Germinal center (tissue), 1 donor: ENCODE data around the gene TOM1L2.

Experiments
- DNase-seq: peaks from one replicate; pipeline ENCODE4 v3.0.0; 2012; ENCODE audit warnings: mixed read lengths, low spot score

Gene TOM1L2

GRCh38 chr17:17897442-17897841, 74.8 kb downstream of the TOM1L2 start:
- no peak for DNase-seq

DNA sequence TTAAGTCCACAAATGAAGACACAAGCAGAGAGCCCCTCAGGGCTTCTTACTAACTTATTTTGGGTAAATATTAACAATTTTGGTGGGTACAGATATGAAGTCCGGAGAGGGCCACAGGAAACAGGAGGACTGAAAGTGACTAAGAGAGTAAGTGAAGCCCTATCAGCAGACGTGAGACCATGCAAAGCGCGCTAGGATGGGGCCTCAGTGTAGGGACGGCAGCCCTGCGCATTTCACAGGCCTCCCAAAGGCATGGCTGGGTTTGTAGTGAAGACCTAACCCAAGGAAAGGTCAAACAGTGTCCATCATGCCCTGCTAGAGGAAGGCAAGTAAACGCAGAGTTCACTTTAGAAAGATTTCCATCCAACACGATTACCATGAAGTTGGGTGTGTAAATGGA, 75.5 kb downstream of the TOM1L2 start:
- no peak for DNase-seq

GRCh38 chr17:17893801-17894644, 78.2 kb downstream of the TOM1L2 start:
- DNase-seq = no peak

- no peak for DNase-seq
Measured at GRCh38 chr17:17892731-17893130, 79.5 kb downstream of the TOM1L2 start.

GRCh38 chr17:17892009-17892408, 80.2 kb downstream of the TOM1L2 start:
- DNase-seq = no peak

- peak; percentile 44 for DNase-seq
Measured at GRCh38 chr17:17890773-17891759, 81.1 kb downstream of the TOM1L2 start.

- peak; percentile 74 for DNase-seq
Measured at GRCh38 chr17:17889922-17890321, 82.3 kb downstream of the TOM1L2 start.

DNA sequence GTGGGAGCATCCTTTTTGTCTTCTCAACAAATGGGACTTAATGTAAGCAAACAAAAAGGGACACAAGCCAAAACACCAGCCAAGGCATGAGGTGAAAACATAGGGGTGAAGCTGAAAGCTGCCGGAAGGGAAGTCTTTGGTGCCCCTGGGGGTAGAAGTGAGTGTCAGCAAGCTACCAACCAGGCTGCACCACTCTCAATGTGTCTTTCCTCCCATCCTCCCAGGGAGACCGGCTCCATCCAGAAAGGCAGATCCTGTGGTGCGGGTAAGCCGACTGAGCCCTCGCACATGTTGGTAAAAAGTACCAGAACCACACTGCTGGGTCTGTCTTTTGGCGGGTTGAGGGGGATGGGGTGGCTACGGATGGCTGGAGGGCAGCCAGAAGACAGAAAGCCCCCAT, 83.4 kb downstream of the TOM1L2 start:
- DNase-seq = peak; percentile 80

DNA sequence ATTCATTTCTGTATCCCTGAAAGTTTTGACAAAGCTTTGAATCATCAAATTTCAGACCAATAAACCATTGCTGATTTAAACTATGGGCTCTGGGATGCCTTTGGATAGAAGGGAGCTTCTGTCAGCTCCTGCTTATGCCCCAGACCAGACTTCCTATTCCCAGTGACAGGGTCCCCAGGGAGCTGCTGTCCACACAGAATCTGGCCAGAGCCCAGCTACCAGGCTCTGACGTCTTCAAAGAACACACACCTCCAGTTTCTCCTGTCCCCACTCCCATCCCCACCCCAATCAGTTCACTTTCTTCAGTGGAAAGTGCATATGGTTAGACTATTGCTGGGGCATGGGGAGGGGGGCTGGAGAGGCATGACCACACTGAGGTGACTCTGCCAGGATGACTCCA, 83.8 kb downstream of the TOM1L2 start:
- DNase-seq = no peak

DNA sequence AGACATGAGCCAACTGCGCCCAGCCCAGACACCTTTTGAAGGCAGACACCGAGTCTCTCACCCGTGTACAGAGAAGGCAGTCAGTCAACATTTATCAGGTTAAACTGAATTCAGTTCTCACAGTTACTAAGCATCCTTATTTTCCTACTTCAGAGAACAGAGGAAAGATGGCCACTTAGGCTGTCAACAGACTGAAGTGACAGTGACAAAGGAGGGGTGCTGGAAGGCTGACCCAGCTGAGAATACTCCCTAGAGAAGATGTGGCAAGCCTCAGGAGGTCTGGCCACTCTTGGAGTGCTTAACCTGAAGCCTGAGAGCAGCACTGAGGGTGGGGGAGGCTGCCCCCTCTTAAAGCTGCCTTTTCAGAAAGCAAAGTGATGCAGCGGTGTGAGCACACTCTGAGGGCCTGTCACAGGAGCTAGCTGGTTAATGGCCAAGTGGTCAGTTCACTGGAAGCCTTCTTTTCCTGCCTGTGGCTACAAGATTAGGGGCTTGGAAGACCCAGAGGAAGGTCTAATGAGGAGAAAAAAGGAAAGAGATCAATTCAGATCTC, 84.4 kb downstream of the TOM1L2 start:
- no peak for DNase-seq

GRCh38 chr17:17886726-17887125, 85.5 kb downstream of the TOM1L2 start:
- DNase-seq = no peak

DNA sequence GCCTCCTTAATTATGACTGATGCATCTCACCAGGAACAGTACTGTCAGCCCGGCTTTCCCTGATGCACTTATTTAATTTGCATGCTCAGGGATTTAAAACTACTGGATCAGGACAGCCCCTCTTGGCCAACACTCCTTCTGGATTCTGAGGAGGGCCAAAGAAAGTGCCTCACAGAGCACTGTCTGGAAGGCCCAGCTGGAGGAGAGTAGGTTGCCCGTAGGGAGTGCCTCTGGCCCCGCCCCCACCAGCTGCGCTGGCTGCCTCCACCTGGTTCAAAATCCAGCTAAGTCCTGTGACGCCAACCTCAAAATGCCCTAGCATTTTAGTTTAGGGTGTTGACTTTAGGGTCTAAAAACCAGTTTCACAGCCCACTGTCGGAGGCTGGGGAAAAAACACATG, 86.0 kb downstream of the TOM1L2 start:
- DNase-seq = no peak

DNA sequence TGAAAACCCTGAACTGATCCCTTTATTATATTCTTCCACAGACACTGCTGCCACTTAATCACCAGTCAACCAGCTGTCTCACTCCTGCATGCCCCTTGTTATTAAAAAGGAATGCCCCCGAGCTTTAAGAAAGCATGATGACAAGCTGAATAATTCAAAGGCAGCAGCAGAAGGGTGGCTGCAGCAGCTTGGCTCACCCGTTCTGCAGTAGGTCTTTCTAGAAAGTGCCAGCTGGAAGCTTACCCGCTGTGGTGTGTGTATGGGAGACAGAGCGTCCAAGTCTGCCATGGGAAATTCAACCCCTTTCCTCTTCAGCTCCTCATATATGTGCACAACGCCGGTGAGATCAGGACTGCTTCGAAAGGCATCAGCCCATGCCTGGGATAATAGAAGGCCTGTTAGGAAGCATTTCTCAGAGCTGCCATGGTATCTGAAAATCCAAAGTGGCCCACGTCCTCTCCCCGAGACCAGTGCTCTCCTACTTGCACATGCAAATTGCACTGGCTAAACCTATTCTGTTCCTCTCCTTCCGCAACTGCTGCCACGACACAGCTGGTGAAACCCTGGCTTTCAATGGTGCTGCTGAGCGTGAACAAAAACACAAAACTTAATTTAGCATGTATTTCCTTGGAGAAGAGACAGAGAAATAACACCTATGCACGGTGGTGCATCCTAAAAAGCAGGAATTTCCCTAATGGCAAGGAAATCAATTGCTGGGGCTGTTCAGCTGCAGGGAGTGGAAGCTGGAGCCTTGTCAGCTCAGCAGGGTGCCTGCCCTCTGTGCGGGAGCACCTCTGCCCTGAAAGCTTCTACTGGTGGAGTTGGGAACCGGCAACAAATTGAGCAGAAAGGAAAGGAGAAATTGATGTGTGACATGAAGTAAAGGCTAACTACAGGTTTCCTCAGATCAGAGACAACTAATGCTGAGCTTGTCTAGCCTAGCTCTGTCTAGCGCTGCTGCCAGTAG, 87.5 kb downstream of the TOM1L2 start:
- no peak for DNase-seq

DNA sequence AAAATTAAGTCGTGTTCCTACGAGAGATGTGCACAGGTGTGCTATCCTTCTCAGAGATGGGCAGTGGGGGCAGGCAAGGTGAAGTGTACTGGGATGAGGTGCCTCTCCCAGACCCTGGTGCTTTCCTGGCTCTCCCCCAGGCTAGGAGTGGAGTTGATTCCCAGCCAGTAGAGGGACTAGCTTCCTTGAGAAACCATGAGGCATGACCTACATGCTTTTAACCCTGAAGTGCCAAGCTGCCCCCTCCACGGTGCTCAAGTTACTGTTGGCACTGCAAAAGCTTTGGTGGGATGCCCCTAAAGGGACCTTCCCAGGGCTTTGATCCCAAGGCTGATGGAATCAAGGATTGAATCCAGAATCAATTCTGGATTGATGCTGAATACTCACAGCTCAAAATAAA, 88.4 kb downstream of the TOM1L2 start:
- DNase-seq = no peak

DNA sequence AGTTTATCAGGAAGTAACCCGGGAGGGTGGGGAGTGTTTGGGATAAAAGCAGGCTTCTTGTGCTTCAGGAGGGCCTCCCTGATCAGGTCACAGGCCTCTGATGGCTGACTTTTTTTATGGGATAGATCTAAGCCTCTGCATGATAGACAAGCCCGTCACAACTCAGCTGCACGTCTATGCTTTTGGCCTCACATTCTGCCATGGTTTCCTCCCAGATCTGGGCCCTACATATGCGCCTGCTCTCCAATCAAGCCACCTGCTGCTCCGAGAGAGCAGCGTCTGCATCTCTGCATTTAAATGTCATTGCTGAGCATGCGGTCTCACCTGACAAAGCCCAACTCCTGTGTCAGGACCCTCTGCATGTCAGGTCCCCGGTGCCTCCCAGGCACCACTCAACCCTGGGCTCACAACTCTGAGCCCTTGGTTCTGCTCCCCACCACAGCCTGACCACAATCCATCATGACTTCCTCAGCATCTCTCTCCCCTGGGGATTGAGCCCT, 90.1 kb downstream of the TOM1L2 start:
- DNase-seq = no peak

DNA sequence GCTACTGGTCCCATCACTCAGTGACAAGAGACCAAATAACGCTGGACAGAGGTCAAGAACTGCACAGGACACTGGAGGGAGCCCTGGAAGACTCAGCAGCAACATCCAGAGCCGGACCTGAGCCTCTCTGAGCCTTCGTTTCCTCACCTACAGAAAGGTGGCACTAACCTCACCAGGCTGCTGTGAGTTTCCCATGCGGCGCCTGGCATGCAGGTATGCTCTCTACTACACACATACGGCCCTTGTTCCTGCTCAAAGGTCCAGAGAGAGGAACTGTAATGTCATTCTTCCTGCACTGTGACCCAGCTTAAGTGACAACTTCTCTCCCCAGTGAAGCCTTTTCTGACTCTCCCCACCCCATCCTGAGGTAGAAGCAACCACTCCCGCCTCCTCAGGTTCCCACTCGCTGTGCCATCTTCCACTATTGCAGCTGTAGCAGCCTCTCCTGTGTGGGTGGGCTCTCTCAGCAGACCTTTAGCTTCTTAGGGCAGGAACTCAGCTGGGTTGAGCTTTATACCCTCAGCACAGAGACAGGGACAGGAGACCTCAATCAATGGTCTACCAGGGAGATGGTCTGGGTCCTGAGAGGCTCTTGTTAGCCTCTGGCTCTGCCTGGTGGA, 91.5 kb downstream of the TOM1L2 start:
- no peak for DNase-seq

- DNase-seq = no peak
Measured at GRCh38 chr17:17877529-17878358, 94.5 kb downstream of the TOM1L2 start.

DNA sequence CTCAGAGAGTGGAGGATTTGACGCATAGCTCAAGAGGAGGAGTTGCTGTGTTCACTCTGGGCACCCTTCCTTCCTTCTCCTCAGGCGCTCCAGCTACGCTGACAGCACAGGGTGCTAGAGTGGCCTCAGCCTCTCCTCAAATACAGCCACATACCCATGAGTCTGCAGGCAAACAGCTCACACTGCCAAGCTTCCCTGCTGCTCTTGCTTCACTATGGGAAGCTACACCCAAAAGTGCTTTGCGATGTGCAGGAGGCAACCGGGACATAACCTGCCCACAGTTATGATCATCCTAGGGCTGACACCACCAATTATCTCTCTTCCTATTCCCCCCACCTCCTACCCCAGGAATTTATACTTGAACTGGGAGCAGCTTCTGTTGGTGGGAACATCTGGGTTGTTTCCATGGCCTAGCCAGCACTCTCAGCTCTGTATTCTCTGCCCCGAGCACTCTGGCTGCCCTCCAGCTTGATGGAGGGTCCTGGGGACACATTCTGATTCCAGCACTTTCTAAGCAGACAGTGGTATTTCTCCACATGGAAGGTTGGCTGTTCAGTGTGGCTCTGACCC, 95.2 kb downstream of the TOM1L2 start:
- no peak for DNase-seq

DNA sequence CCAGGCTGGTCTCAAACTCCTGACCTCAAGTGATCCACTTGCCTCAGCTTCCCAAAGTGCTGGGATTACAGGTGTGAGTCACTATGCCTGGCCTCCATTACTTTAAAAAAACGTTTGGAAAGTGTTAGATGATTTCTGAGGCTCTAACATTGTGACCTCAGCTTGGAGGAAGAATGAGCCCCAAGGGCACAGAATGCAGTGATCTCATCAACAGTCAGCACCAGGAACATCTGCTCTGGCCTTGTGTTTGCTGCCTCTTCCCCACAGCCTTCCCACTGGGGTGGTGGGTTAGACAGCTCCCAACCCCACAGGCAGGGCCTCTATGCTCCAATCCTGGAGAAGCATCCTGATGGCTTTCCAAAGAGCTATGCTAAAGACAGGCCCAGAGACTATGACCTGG, 97.7 kb downstream of the TOM1L2 start:
- DNase-seq = no peak
